Stimulated activated CD8-positive, alpha-beta memory T cell treated with anti-CD3 and anti-CD28 coated beads, Interleukin-7, amount 100 ng/mL, for 1 hour (primary cell): ENCODE data around the gene CFAP20.
"Not testable (repeated sequence)": the region's sequence is repeated elsewhere in the genome, so short reads cannot be mapped to it uniquely, and the experiment has no call there.

Source experiments
- DNase-seq, 2 donors: peaks; one replicate each; pipeline ENCODE4 v3.0.0-alpha.2; 2020; ENCODE audit warnings: low read depth in 2 of 2

The CFAP20 gene

DNA sequence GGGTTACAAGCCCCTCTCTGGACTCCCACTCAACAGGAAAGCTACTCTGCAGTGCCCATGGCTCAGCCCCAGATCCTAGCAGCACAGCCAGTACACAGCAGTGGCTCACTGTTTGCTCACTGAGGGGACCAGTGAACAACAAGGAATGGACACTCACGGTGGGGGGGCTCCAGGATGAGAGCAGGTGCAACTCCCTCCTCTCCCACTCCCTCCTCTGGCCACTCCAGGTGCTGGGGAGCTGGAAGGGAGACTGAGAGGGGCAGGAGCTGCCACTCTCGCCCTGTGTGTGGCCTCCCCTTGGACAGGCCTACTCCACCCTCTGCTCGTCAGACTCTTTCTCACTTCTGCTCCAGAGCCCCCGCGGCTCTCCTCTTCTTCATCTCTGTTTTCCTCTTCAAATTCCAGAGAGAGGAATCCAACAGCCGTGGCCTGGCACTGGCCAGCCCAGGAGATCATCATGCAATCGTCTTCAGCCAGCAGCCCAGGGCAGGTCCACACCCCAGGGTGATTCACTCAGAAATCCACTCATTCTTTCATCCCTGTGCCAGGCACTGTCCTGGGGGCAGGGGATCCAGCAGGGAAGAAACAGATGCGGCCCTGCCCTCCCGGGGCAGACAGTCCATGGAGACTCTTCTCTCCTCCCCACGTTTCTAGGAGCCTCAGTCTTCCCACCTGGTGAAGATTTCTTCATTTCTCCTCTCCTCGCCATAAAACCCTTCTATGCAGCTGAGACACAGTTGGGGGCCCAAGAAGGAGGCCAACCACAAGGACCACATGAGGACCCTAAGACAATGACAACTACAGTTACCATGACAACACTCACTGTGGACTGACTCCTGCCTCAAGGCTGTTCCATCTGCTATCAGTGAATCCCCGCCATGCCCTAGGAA is 30.7 kb downstream of the CFAP20 start:
- no peak for DNase-seq

DNA sequence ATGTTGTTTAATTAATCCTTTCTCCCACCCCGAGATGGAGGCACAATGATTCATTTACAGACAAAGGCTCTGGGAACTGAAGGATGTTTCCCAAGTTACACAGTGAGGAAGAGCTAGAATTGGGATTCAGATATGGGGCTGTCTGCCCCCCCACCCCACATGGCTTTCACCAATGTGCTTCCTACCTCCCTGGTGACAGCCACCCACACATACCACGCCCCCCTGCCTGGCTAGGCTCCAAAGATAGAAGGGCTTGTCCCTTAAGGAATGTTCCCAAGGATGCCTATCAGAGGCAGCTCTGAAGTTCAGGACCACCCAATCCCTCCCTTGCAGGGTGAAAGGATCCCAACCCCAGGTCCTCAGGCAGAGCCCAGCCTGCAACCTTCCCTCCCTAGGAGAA is 32.9 kb downstream of the CFAP20 start:
- no peak for DNase-seq

DNA sequence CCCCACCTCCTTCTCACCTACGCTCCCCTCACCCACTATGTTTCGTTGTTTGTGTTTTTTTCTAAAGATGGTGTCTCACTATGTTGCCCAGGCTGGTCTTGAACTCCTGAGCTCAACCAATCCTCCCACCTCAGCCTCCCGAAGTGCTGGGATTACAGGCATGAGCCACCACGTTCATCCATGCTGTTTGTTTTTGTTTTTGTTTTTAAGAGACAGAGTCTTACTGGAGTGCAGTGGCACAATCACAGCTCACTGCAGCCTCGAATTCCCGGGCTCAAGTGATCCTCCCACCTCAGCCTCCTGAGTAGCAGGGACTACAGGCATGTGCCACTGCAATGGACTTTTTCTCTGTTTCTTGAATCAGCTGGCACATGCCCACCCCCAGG is 33.6 kb downstream of the CFAP20 start:
- DNase-seq: not testable (repeated sequence)

DNA sequence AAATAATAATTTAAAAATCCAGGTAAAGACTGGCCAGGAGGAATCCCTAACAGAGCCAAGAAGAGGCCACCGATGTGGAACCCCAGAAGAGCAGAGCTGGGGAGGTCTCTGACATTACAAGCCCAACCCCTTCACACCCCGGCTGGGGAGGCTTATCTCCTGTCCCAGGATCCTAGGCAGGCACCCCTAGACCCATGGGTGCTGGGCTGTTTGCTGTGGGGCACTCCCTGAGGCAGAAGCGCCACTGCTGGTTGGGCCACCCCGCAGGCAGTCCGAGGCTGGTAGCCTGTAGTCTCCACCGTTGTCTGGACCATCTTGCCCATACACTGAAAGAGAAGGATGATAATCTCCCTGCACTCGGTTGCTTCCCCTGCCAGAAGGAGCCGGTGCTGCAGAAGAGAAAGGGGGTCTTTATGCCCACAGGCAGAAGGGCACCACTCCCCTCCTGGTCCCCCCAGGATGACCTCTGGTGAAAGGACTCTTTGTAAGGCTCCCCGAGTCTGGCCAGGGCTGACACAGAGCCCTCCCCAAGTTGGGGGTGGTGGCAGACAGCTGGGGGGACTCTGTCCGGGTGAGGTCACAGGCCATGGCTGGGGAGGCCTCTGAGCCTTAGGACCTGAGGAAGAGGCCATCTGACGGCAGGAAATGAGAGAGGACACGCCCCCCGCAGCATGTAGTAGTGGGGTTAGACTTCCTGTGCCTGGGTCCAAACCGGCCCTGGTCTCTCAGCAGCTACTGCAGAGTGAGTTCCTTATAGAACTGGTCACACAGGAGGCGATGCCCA is 34.2 kb downstream of the CFAP20 start:
- DNase-seq: no peak

DNA sequence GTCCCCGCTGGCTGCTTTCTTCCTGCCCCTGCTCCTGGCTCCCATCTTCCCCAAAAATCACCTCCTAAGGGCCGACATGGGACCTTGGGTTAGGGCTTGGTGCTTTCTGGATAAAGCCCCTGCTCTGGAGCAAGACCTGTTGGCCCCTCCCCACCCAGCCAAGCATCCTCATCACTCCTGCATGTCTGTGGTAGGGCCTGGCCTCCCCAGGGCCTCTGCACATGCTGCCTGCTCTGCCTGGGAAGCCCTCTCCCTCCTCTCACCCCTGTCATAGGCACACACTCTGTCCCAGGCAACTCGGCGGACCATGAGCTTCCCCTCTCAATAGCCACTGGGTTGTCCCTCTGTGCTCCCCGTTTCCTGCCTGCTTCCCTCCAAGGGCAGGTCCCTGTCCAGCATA is 35.2 kb downstream of the CFAP20 start:
- no peak for DNase-seq

DNA sequence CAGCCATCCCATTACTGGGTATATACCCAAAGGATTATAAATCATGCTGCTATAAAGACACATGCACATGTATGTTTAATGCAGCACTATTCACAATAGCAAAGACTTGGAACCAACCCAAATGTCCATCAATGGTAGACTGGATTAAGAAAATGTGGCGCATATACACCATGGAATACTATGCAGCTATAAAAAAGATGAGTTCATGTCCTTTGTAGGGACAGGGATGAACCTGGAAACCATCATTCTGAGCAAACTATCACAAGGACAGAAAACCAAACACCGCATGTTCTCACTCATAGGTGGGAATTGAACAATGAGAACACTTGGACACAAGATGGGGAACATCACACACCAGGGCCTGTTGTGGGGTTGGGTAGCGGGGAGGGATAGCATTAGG is 38.8 kb downstream of the CFAP20 start:
- not testable (repeated sequence) for DNase-seq

DNA sequence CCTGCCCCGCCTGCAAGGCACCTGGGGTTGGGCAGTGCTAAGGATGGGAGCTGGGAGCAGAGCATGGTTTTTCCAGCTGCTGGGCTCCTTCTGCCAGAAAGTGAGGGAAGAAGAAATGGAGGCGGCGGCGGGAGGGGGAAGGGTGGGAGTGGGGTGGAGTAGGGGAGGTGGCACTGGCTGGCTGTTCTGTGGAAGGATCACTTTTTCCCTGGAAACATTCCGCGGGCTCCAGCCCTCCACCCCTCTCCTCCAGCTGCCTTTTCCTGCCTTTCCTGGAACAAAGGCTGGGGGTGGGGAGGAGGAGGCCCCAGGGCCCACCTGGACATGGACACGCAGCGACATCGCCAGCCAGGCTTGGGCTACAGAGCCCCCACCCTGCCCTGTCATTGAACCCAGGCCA is 41.1 kb downstream of the CFAP20 start:
- no peak for DNase-seq

DNA sequence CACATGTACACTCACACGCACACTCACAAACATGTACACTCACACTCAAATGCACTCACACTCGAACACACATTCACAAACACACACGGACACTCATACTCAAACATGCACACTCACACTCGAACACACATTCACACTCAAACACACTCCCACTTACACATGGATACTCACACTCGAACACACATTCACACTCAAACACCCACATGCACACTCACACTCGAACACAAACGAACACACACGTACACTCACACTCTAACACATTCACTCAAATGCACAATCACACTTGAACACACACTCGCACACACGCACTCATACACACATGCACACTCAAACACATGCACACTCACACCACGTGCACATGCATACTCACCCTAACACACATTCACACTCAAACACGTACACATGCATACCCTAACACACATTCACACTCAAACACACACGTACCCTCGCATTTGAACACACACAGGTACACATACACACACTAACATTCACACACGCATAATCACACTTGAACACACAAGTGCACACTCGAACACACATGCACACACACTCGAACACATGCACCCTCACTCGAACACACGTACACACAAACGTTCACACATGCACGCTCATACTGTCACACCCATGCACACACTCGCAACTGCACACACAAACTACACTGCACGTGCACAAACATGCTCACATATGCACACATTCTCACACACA is 41.8 kb downstream of the CFAP20 start:
- DNase-seq: no peak

DNA sequence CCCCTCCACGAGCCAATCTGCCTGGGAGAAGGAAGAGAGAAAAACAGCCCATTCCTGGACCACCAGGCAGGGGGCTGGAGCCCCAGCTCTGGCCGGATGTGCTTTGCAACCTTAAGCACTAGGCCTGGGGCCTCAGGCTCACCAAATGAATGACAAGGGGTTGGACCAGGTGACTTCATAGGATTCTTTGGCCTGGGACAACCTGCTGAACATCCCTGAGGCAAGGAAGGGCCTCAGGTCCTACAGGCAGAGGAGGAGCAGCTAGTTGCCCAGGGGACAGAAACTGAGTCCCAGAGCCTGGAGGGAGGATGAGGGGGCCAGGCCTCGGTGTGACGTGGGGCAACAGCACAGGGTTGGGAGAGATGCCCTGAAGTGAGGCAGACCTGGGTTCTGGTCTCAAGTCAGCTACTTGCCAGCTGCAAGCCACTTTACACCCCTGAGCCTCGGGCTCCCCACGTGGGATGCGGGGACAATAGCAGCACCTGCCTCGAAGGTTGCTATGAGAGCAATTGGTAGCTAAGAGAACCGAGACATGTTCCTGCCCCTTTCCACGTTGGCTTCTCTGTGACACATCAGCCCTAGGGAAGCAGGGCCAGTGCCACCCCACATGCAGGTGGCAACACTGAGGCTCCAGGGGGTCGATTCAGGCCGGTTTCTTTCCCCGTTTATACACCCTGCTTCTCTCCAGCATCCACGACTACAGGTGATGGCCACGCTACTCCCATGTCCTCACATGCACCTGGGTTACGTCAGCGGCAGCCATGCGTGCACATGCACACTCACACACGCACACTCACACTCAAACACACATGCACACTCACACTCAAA is 42.6 kb downstream of the CFAP20 start:
- no peak for DNase-seq

DNA sequence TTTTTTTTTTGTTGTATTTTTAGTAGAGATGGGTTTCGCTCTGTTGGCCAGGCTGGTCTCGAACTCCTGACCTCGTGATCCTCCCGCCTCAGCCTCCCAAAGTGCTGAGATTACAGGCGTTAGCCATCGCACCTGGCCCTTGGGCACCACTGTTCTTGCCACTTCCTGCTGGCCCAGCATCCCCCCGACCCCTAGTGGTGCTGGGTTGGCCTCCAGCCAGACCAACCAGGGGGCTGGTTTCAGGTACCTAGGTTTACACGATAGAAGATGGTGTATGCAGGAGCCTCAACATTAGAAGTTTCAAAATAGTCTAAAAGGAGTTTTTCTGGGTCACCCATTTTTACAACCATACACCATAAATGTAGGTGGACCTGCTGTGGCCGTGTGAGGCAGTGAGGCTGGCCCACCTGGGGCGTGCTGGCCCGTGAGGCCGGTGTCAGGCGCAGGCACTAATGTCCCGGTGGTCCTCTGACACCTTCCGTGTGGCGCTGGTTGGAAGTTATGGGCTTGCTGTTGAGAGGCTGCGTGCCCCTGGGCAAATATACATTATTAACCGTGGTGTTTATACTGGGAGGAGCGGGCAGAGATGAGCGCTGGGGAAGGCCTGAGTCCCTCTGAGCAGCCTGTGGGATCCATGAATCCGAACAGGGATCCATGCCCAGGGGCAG is 43.5 kb downstream of the CFAP20 start:
- no peak for DNase-seq

DNA sequence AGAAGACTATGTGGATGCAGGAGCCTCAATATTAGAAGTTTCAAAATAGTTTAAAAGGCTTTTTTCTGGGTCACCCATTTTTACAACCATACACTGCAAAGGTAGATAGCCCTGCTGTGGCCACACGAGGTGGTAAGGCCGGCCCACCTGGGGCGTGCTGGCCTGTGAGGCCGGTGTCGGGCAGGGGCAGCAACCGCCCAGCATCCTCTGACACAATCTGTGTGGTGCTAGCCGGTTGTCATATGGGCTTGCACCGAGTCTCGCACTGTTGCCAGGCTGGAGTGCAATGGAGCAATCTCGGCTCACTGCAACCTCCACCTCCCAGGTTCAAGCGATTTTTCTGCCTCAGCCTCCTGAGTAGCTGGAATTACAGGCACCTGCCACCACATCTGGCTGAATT is 44.0 kb downstream of the CFAP20 start:
- DNase-seq: no peak

DNA sequence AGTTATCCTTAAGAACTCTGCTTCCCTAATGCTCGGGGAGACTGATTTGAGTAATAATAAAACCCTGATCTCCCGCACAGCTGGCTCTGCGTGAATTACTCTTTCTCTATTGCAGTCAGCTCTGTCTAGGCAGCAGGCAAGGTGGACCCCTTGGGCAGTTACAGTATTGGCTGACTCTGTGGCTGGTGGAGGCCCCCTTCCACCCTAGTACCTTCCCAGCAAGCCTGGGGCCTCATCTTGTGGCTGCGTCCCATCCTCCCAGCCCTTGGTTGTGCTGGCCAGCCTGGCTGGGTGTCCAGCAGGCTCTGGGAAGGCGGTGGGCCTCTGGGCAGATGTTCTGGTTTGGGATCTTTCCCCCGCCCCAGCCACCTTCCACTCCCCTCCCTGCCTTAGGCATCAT is 44.5 kb downstream of the CFAP20 start:
- DNase-seq: no peak

DNA sequence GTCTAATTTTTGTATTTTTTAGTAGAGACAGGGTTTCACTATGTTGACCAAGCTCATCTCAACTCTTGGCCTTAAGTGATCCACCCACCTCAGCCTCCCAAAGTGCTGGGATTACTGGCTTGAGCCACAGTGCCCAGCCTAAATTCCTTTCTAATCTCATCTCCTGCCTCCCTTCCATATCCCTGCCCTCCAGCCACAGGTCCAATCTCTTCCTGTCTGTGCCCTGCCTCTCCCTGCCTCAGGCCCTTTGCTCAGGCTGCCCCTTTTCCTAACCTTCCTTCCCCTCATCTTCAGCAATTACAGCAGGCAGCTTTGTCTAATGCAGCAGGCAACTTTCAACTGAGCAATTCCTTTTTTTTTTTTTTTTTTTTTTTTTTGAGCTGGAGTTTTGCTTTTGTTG is 46.8 kb downstream of the CFAP20 start:
- DNase-seq: no peak

DNA sequence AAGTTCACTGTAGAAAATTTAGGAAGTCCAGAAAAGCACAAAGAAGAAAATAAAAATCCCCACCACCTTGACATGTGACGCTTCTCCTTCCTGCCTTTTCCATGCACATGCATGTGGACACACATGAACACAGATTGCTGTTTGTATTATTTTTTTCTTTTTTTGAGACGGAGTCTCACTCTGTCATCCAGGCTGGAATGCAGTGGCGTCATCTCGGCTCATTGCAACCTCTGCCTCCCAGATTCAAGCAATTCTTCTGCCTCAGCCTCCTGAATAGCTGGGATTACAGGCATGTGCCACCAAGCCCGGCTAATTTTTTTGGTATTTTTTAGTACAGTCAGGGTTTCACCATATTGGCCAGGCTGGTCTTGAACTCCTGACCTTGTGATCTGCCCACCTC is 48.5 kb downstream of the CFAP20 start:
- not testable (repeated sequence) for DNase-seq

DNA sequence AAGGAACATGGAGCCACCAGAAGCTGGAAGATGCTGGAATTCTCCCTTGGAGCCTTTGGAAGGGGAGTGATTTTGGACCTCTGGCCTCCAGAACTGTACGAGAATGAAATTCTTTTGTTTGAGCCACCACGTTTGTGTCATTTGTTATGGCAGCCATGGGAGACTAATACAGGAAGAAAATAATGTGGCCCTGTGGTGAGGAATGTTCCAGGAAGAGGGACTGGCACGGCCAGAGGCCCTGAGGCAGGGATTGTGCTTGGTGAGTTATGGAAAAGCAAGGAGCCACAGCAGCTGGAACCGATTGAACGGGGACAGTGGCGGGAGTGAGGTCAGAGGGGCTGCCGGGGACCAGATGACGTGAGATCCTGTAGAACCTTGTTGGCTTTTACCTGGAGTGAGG is 51.4 kb downstream of the CFAP20 start:
- DNase-seq: no peak

DNA sequence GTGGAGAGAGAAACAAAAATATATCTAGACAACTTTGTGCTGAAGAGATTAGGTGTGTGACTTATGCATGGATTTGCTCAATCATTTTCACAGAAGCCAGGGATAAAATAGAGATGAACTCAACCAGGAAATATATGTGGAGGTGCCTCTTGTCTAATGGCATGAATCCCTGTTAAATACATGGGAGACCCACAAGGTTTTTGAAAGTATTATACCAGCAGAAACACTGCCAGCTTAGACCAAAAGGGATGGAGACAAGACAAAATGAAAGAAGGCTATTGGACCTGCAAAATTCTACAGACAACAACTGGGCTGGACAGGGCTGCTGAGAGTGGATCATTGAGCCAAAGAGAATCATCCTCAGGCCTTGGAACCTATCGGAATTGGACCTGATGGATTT is 52.7 kb downstream of the CFAP20 start:
- no peak for DNase-seq

DNA sequence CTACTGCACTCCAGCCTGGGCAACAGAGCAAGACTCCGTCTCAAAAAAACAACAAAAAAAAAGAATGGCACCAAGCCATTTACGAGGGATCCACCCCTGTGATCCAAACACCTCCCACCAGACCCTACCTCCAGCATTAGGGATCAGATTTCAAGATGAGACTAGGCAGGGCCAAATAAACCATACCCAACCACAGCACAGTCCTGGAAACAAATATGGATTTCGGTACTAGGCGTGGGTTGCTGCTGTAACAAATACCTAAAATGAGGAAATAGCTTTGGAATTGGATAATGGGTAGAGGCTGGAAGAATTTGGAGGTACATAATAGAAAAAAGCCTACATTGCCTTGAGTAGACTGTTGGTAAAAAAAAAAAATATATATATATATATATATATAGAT is 54.5 kb downstream of the CFAP20 start:
- no peak for DNase-seq

DNA sequence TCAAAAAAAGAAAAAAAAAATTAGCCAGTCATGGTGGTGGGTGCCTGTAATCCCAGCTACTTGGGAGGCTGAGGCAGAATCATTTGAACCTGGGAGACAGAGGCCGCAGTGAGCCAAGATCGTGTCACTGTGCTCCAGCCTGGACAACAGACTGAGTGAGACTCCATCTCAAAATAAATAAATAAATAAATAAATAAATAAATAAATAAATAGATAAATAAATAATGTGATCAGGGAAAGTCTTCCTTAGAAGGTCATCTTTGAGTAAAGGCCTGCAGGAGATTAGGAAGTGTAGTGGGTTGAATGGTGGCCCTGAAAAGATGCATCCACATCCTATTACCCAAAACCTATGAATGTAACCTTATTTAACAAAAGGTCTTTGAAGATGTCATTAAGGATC is 56.1 kb downstream of the CFAP20 start:
- DNase-seq: not testable (repeated sequence)

DNA sequence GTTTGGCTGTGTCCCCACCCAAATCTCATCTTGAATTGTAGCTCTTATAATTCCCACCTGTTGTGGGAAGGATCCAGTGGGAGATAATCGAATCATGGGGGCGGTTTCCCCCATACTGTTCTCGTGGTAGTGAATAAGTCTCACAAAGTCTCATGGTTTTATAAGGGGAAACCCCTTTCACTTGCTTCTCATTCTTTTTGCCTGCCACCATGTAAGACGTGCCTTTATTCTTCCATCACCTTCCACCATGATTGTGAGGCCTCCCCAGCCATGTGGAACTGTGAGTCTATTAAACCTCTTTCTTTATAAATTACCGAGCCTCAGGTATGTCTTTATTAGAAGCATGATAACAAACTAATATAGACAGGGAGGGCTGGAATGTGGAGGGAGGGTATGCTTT is 57.0 kb downstream of the CFAP20 start:
- not testable (repeated sequence) for DNase-seq

DNA sequence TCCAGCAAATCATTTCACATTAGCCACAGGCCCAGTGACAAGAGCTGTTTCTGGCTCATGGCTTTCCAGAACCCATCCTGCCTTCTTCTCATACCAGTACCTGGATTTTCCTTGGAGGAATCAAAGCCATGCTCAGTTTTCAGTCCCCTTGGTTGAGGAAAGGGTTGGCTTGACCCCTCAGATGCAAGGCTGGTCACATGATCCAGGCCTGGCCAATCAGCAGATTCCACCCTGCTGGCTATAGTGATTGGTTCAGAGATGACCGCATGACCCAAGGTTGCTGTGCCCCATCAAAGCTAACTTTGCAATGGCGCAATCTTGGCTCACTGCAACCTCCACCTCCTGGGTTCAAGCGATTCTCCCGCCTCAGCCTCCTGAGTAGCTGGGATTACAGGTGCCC is 58.6 kb downstream of the CFAP20 start:
- no peak for DNase-seq
